HG03571 (cell line): ENCODE measurements around the gene PDK1.

Experiments used
- ATAC-seq: cut with Tn5 transposase; IDR thresholded peaks from one replicate; pipeline ENCODE4 v1.9.1; 2021; ENCODE audit not compliant: unreplicated experiment

PDK1 gene

GRCh38 chr2:172639823-172640222 lies 83.9 kb downstream of the PDK1 start:
- ATAC-seq, result no peak

- ATAC-seq, result no peak
These were observed 84.5 kb downstream of the PDK1 start for GRCh38 chr2:172640389-172640788.

- ATAC-seq, result no peak
These were observed 86.6 kb downstream of the PDK1 start for GRCh38 chr2:172642301-172643020.

GRCh38 chr2:172643142-172643541 lies 87.3 kb downstream of the PDK1 start:
- no peak for ATAC-seq

GRCh38 chr2:172647439-172647838 lies 91.5 kb downstream of the PDK1 start:
- ATAC-seq, result no peak

- no peak for ATAC-seq
These were observed 99.4 kb downstream of the PDK1 start for GRCh38 chr2:172655091-172655837.

- ATAC-seq, result no peak
These were observed 100.1 kb downstream of the PDK1 start for GRCh38 chr2:172655838-172656573.
